IMR-90 (cell line): ENCODE measurements around the gene LRRC2. TPM values are rescaled to one million over a fixed set of nuclear protein-coding genes. Genes with fewer than 3 reads are reported as not detected.
A peak's percentile ranks its signal among the peaks of the same experiment; 100 is the strongest.

Experiments used
- ATAC-seq: fragments of 200-7000 bp; cut with Tn5 transposase; 2 replicates; pipeline ENCODE4 v1.9.1; 2020; ENCODE audit warnings: low read depth, mild to moderate bottlenecking, moderate library complexity
- BruUV-seq: library from RNA; stranded (reverse); fragments of 400-500 nt; replicated peaks from 2 replicates; lab custom pipeline; 2021; lab: Mats Ljungman, UMichigan
- CTCF ChIA-PET: fragments of 300-600 bp; formaldehyde crosslinking; extraction: SDS; loops from one replicate; lab custom pipeline; 2021; ENCODE audit warnings: antibody characterized with exemption; lab: Yijun Ruan, JAX
- POLR2A ChIA-PET: fragments of 300-600 bp; sonication (Branson Sonifier 250); formaldehyde crosslinking; loops from one replicate; lab custom pipeline; 2022; ENCODE audit warnings: antibody characterized with exemption; ENCODE audit not compliant: unreplicated experiment; lab: Charles Lee
- DNase-seq: peaks from one replicate; pipeline ENCODE4 v3.0.0; 2013
- H2AFZ ChIP-seq: replicated peaks from 2 replicates; pipeline ENCODE3; 2013; ENCODE audit warnings: low read length, mild to moderate bottlenecking; ENCODE audit not compliant: poor library complexity
- H2AK5ac ChIP-seq: 2 replicates; pipeline ENCODE4 v1.6.1; 2013; ENCODE audit warnings: low read depth, low read length, inconsistent platforms
- H2AK9ac ChIP-seq: replicated peaks from 2 replicates; pipeline ENCODE3; 2013; ENCODE audit warnings: mild to moderate bottlenecking, low read depth, low read length, moderate library complexity; ENCODE audit not compliant: poor library complexity
- H2BK120ac ChIP-seq: 2 replicates; pipeline ENCODE4 v1.6.1; 2013; ENCODE audit warnings: low read depth, low read length, inconsistent platforms
- H2BK15ac ChIP-seq: 3 replicates; pipeline ENCODE4 v1.6.1; 2013; ENCODE audit warnings: low read depth, low read length, inconsistent platforms
- H2BK20ac ChIP-seq: 2 replicates; pipeline ENCODE4 v1.6.1; 2013; ENCODE audit warnings: low read depth, mild to moderate bottlenecking, inconsistent platforms, low read length, moderate library complexity
- H2BK5ac ChIP-seq: 2 replicates; pipeline ENCODE4 v1.6.1; 2013; ENCODE audit warnings: mild to moderate bottlenecking, low read depth, low read length, inconsistent platforms; ENCODE audit not compliant: poor library complexity, severe bottlenecking
- H3K14ac ChIP-seq: replicated peaks from 2 replicates; pipeline ENCODE4 v1.6.1; 2013; ENCODE audit warnings: low read depth, low read length, inconsistent platforms
- H3K18ac ChIP-seq: 2 replicates; pipeline ENCODE4 v1.6.1; 2013; ENCODE audit warnings: low read depth, low read length, control low read depth
- H3K23ac ChIP-seq: 2 replicates; pipeline ENCODE4 v1.6.1; 2013; ENCODE audit warnings: low read depth, low read length, inconsistent platforms
- H3K27ac ChIP-seq: 2 replicates; pipeline ENCODE4 v1.5.1; 2013; ENCODE audit warnings: mild to moderate bottlenecking, control low read depth, low read length; ENCODE audit not compliant: insufficient read depth
- H3K27me3 ChIP-seq: 2 replicates; pipeline ENCODE4 v1.6.1; 2013; ENCODE audit warnings: low read length; ENCODE audit not compliant: control insufficient read depth, insufficient read depth
- H3K36me3 ChIP-seq: 2 replicates; pipeline ENCODE4 v1.6.1; 2013; ENCODE audit warnings: low read length, mixed read lengths; ENCODE audit not compliant: control insufficient read depth, insufficient read depth
- H3K4ac ChIP-seq: 2 replicates; pipeline ENCODE4 v1.6.1; 2013; ENCODE audit warnings: low read depth, low read length, inconsistent platforms
- H3K4me1 ChIP-seq: 2 replicates; pipeline ENCODE4 v1.6.1; 2013; ENCODE audit warnings: low read length, mixed read lengths; ENCODE audit not compliant: control insufficient read depth, insufficient read depth
- H3K4me2 ChIP-seq: 2 replicates; pipeline ENCODE4 v1.6.1; 2013; ENCODE audit warnings: low read depth, mild to moderate bottlenecking, control low read depth, low read length, moderate library complexity
- H3K4me3 ChIP-seq: 2 replicates; pipeline ENCODE4 v1.5.1; 2013; ENCODE audit warnings: low read depth, mild to moderate bottlenecking, control low read depth, low read length, moderate library complexity; ENCODE audit not compliant: insufficient read depth
- H3K56ac ChIP-seq: 2 replicates; pipeline ENCODE4 v1.6.1; 2013; ENCODE audit warnings: low read length, inconsistent platforms; ENCODE audit not compliant: insufficient read depth; ENCODE audit errors: extremely low read depth
- H3K79me1 ChIP-seq, 2 experiments: 2 replicates each; pipeline ENCODE4 v1.6.1; 2013; ENCODE audit warnings: low read length in 2 of 2, inconsistent platforms in 1 of 2, low read depth in 1 of 2
- H3K9ac ChIP-seq: 2 replicates; pipeline ENCODE4 v1.6.1; 2013; ENCODE audit warnings: low read depth, low read length, control low read depth
- H3K9me1 ChIP-seq: 2 replicates; pipeline ENCODE4 v1.6.1; 2013; ENCODE audit warnings: low read length, inconsistent platforms; ENCODE audit not compliant: insufficient read depth
- H3K9me3 ChIP-seq: 2 replicates; pipeline ENCODE4 v1.6.1; 2013; ENCODE audit warnings: low read length; ENCODE audit not compliant: control insufficient read depth, insufficient read depth
- H4K20me1 ChIP-seq: 2 replicates; pipeline ENCODE4 v1.6.1; 2013; ENCODE audit warnings: low read length, inconsistent platforms; ENCODE audit not compliant: insufficient read depth
- H4K5ac ChIP-seq: 2 replicates; pipeline ENCODE4 v1.6.1; 2013; ENCODE audit warnings: mild to moderate bottlenecking, low read depth, low read length, control low read depth
- H4K8ac ChIP-seq, 2 experiments: 2 replicates each; pipeline ENCODE4 v1.6.1; 2013; ENCODE audit warnings: low read depth in 2 of 2, low read length in 2 of 2, control low read depth in 1 of 2, inconsistent platforms in 1 of 2
- H4K91ac ChIP-seq: 2 replicates; pipeline ENCODE4 v1.6.1; 2013; ENCODE audit warnings: low read depth, low read length, inconsistent platforms; ENCODE audit not compliant: insufficient read depth
- CEBPB ChIP-seq: IDR thresholded peaks from 2 replicates; pipeline ENCODE4 v1.6.1; 2012; ENCODE audit warnings: low read depth, low read length, improper control_type of control experiment
- CHD1 ChIP-seq: IDR thresholded peaks from 2 replicates; pipeline ENCODE4 v1.6.1; 2012; ENCODE audit warnings: low read depth, low read length, improper control_type of control experiment
- MAFK ChIP-seq: IDR thresholded peaks from 2 replicates; pipeline ENCODE4 v1.6.1; 2012; ENCODE audit warnings: low read depth, low read length, improper control_type of control experiment
- MAZ ChIP-seq: IDR thresholded peaks from 2 replicates; pipeline ENCODE4 v1.6.1; 2012; ENCODE audit warnings: low read depth, mild to moderate bottlenecking, low read length, improper control_type of control experiment, moderate library complexity, borderline replicate concordance
- MXI1 ChIP-seq: IDR thresholded peaks from 2 replicates; pipeline ENCODE4 v1.6.1; 2012; ENCODE audit warnings: low read depth, mild to moderate bottlenecking, low read length, moderate library complexity, borderline replicate concordance
- NFE2L2 ChIP-seq: fragments of 150-350 bp; IDR thresholded peaks from 2 replicates; pipeline ENCODE4 v1.6.1; 2016; ENCODE audit warnings: low read depth, mild to moderate bottlenecking, low read length
- POLR2A ChIP-seq: IDR thresholded peaks from 2 replicates; pipeline ENCODE4 v1.6.1; 2012; ENCODE audit warnings: mild to moderate bottlenecking, low read depth, low read length
- RAD21 ChIP-seq: IDR thresholded peaks from 2 replicates; pipeline ENCODE4 v1.6.1; 2012; ENCODE audit warnings: low read length, improper control_type of control experiment
- RCOR1 ChIP-seq: IDR thresholded peaks from 2 replicates; pipeline ENCODE4 v1.6.1; 2012; ENCODE audit warnings: mild to moderate bottlenecking, low read length, improper control_type of control experiment; ENCODE audit not compliant: insufficient replicate concordance
- RFX5 ChIP-seq: IDR thresholded peaks from 2 replicates; pipeline ENCODE4 v1.8.0; 2012; ENCODE audit warnings: low read depth, mild to moderate bottlenecking, low read length, moderate library complexity
- SMC3 ChIP-seq: fragments of 150-350 bp; IDR thresholded peaks from 2 replicates; pipeline ENCODE4 v1.6.1; 2016; ENCODE audit warnings: low read depth, mild to moderate bottlenecking, antibody characterized with exemption, low read length, moderate library complexity
- WGBS, 2 experiments: methylation state at CpG; one replicate each; pipeline versions ENCODE4 v1.1.5 to v1.1.7; 2013; ENCODE audit warnings: missing lambda C conversion rate in 2 of 2; ENCODE audit not compliant: insufficient read length in 1 of 2; ENCODE audit errors: extremely low coverage in 2 of 2; 5-methylcytosine and 5-hydroxymethylcytosine counted together
- dilution Hi-C: fragments of 300-500 bp; cut with HindIII; formaldehyde crosslinking; loops from one replicate; pipeline ENCODE4 v1.14.3; 2018; ENCODE audit warnings: low sequenced_read_pairs; ENCODE audit not compliant: unreplicated experiment
- in situ Hi-C: fragments of 300-500 bp; cut with MboI; formaldehyde crosslinking; loops from 3 replicates; pipeline ENCODE4 v1.14.3; 2019; ENCODE audit warnings: low sequenced_read_pairs, inconsistent platforms, mixed read lengths
- intact Hi-C: fragments of 100-400 bp; cut with micrococcal nuclease; formaldehyde crosslinking; loops from 2 replicates; pipeline ENCODE4 v1.10.0; 2022
- polyA plus RNA-seq, 3 experiments: library from polyadenylated mRNA; depleted of rRNA; stranded (reverse); fragments of >200 nt; gene quantifications; 2 replicates each; pipeline ENCODE4 v1.2.3, GENCODE V29; 2012; ENCODE audit warnings: low replicate concordance in 1 of 3
- total RNA-seq: library from RNA; depleted of rRNA; stranded (reverse); fragments of >200 nt; gene quantifications from 2 replicates; pipeline ENCODE4 v1.2.3, GENCODE V29; 2012
- TF ChIP-seq, protein P1 (sequence below): conservative IDR thresholded peaks from 2 replicates; pipeline ENCODE4 v1.5.1; 2012; ENCODE audit warnings: mild to moderate bottlenecking, low read depth, low read length, improper control_type of control experiment
- TF ChIP-seq, protein P2 (sequence below): fragments of 150-350 bp; IDR thresholded peaks from 2 replicates; pipeline ENCODE4 v1.6.1; 2017; ENCODE audit warnings: mild to moderate bottlenecking, antibody characterized with exemption, low read length, low read depth

Gene LRRC2
- total and polyA plus RNA-seq, 2 of the 4 experiments (the other 2 are of a cell fraction) = 2.9 to 4.1 TPM

DNA sequence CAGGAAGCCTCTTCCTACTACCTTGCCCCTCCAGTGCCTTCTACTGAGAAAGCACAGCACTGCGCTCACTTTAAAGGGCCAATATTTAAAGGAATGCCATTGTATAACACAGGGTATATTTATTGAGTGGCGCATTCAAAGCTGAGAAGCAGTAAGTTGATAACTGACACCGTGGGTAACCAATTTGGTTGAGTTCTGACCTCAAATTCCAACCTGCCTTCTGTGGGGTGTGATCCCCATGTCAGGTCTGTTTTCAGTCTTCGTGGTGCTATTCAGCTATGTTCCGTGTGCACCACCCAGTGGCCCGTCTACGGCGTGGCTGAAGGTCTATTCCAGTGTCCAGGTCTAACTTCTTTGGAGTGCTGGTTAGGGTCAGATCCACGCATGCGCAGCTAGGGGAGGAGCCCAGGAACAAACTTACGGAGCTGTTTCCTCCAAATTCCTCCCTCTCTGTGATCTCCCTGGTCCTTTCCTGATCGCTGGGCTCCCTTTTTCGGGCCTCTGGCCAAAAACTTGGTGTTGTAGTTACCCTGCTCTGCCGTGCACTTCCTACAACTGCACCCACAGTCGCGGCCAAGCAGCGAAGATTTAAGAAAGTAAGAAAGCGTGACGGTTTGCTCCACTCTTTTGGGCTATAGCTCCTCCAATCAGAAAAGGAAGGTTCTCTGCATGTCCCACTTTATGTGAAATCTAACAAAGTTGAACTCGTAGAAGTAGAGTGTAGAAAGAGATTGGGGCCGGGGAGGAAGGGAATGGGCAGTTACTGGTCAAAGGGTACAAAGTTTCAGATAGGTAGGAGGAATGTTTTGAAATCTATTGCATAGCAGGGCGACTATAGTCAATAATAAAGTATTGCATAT, 7.7 kb downstream of the LRRC2 start:
- Histone ChIP-seq H3K9me1 (peaks cover 13% of the 10 kb centered on the region), H2BK15ac (peak overlapping the region; percentile 100; the same call in 2 of the 3 replicates), H3K18ac (peak overlapping the region; percentile 98), H2AK5ac (peak overlapping the region; percentile 100), H3K4ac (peak overlapping the region; percentile 96), H2BK120ac (peak overlapping the region; percentile 99), H4K5ac (peak overlapping the region; percentile 95), H4K91ac (peak overlapping the region; percentile 99), H3K9me3 (peaks cover 7% of the 10 kb centered on the region), H3K4me3 (no peak overlapping the region), H2BK5ac (peak overlapping the region; percentile 94), H4K20me1 (no peaks in the 10 kb centered on the region), H3K4me2 (no peak overlapping the region), H3K27me3 (no peaks in the 10 kb centered on the region), H3K9ac (no peak overlapping the region), H3K4me1 (peaks cover 13% of the 10 kb centered on the region), H2AK9ac (peak overlapping the region; percentile 87), H3K36me3 (peaks cover 4% of the 10 kb centered on the region; the same call in 1 of the 2 replicates), H3K79me1 (peaks cover 3 to 21% of the 10 kb centered on the region in 2 experiments; a peak in 3 of 4 replicates), H2AFZ (peak overlapping the region; percentile 56), H2BK20ac (peak overlapping the region; percentile 95), H3K56ac (peak overlapping the region; percentile 83), H3K27ac (peak overlapping the region; percentile 78), H4K8ac (peak overlapping the region; percentile 98 to 99), H3K14ac (peak overlapping the region; percentile 91), H3K23ac (peak overlapping the region; percentile 96)
- no CpG with 5 or more reads among the region's 22 CpGs for WGBS, 2 experiments
- peak; percentile 60 for DNase-seq
- ChIA-PET POLR2A (no interaction called here), CTCF (interaction anchor here (0.7 to 6.4 kb wide), 5 partner anchors 16 to 75 kb away, joined by 3 to 33 read pairs (median 5); no protein-coding TSS in a partner anchor)
- in situ Hi-C loops (no loop called here), intact Hi-C loops (loop anchor here (1.0 to 5.0 kb wide), 2 partner anchors 70 to 481 kb away; no protein-coding TSS in a partner anchor), dilution Hi-C loops (no loop called here)
- TF ChIP-seq RCOR1 (no peak), SMC3 (peak; percentile 51), POLR2A (no peak), RFX5 (no peak), MAZ (no peak), MXI1 (no peak), CHD1 (no peak), RAD21 (peak; percentile 66), NFE2L2 (no peak), MAFK (no peak), CEBPB (no peak)
- TF ChIP-seq, protein P1, sequence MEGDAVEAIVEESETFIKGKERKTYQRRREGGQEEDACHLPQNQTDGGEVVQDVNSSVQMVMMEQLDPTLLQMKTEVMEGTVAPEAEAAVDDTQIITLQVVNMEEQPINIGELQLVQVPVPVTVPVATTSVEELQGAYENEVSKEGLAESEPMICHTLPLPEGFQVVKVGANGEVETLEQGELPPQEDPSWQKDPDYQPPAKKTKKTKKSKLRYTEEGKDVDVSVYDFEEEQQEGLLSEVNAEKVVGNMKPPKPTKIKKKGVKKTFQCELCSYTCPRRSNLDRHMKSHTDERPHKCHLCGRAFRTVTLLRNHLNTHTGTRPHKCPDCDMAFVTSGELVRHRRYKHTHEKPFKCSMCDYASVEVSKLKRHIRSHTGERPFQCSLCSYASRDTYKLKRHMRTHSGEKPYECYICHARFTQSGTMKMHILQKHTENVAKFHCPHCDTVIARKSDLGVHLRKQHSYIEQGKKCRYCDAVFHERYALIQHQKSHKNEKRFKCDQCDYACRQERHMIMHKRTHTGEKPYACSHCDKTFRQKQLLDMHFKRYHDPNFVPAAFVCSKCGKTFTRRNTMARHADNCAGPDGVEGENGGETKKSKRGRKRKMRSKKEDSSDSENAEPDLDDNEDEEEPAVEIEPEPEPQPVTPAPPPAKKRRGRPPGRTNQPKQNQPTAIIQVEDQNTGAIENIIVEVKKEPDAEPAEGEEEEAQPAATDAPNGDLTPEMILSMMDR = peak; percentile 55
- TF ChIP-seq, protein P2, sequence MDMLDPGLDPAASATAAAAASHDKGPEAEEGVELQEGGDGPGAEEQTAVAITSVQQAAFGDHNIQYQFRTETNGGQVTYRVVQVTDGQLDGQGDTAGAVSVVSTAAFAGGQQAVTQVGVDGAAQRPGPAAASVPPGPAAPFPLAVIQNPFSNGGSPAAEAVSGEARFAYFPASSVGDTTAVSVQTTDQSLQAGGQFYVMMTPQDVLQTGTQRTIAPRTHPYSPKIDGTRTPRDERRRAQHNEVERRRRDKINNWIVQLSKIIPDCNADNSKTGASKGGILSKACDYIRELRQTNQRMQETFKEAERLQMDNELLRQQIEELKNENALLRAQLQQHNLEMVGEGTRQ = no peak
- peak; percentile 28 for ATAC-seq
- BruUV-seq = no TSS peak
